Colon (tissue), 2 donors: ENCODE results near the gene GCNT2.
"Not testable (repeated sequence)": the region's sequence is repeated elsewhere in the genome, so short reads cannot be mapped to it uniquely, and the experiment has no call there.

ENCODE experiments used
- FAIRE-seq: peaks from 2 replicates; lab custom pipeline; 2012; peaks lifted over from hg19 to GRCh38; lab: Jason Lieb, UNC
- donor health status: control.
- donor health status: control.

Gene GCNT2

DNA sequence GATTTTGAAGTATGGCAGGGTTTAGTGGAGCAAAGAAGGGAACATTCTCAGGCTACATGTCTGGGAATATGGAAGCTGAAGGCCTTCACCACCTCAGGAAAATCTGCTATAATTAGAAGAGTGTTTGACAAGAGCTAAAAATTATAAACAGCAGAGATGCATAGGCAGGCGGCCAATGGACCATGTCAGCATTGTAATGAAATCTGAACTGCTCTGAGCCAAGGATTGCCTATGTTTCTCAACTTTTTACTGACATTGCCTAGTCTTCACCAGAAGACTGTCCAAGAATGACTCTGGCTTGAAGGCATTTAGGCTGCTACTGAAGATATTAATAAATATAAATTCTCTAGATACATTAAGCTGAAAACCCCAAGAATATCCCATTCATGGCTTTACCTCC lies 89.1 kb downstream of the GCNT2 start:
- FAIRE-seq: no peak

DNA sequence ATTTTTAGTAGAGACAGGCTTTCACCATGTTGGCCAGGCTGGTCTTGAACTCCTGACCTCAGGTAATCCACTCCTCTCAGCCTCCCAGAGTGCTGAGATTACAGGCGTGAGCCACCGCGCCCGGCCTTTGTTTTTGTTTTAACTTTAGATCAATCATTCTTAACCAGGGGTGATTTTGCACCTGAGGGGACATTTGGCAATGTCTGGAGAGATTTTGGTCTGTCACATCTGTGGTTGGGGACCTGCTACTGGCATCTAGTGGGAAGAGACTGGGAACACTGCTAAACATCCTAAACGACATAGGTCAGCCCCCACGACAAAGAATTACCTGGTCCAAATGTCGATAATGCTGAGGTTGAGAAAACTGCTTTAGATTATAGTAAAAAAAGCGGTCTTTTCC lies 91.0 kb downstream of the GCNT2 start:
- no peak for FAIRE-seq

DNA sequence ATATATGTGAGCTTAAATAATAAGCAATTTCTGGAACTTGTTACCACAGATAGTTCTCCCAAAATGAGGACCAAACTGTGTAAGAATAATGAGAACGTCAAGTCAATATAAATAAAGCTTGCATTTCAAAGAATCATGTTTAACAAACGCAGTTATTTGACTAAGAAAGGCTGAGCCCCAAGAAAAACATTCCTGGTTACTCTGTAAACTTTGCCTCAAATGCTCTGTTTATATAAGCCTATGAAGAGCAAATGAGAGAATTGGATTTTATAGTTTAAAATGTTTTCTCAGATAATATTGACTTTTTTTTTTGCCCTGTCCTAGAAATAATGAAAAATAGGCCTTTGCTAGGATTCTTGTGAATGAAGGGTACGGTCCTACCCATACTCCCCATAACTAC lies 91.9 kb downstream of the GCNT2 start:
- no peak for FAIRE-seq

DNA sequence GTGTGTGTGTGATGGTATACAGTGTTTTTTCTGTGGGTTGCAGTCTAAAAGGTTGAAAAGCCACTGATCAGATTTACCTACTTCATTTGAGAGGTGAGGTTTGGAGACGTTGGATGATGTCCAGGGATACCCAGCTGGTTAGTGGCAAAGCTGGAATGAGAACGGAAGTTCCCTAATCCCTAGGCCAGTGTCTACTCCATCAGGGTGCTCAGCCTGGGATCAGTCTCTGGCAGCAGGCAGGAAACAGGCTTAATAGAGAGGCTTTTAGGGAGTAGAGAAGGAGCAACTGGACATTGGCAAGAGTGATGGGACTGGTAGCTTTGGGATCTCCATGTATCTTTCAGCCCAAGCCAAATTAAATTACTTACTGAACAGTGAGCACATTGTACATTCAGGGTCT lies 92.6 kb downstream of the GCNT2 start:
- FAIRE-seq: no peak

- no peak for FAIRE-seq
These were observed 94.5 kb downstream of the GCNT2 start for GRCh38 chr6:10615675-10616074.

DNA sequence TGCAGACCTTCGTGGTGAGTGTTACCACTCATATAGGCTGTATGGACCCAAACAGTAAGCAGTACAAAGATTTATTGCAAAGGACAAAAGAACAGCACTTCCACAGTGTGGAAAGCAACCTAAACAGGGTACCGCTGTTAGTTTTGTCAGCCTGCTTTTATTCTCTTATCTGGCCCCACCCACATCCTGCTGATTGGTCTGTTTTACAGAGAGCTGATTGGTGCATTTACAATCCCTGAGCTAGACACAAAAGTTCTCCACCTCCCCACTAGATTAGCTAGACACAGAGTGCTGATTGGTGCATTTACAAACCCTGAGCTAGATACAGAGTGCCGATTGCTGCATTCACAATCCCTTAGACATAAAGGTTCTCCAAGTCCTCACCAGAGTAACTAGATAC lies 95.1 kb downstream of the GCNT2 start:
- not testable (repeated sequence) for FAIRE-seq

GRCh38 chr6:10617008-10617696 lies 96.0 kb downstream of the GCNT2 start:
- FAIRE-seq: no peak

DNA sequence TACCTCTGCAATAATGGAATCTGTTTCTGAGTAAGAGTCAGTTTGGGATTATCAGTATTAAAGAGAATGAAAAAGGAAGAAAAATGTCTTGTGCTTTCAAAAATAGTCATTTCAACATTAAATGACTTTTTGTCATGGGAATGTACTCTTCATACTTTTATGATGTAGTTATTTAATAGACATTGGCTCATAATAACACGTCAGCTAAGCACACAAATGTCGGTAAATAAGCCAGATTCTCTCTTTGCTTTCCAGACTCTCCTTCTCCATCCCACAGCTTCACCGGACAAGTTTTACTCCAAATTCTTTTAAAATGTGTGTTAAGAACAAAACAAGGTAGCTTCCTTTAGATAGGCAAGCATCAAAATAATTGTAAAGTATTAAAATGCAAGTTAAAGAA lies 97.3 kb downstream of the GCNT2 start:
- FAIRE-seq: no peak

GRCh38 chr6:10621213-10621612 lies 100.1 kb downstream of the GCNT2 start:
- no peak for FAIRE-seq

GRCh38 chr6:10621847-10622246 lies 100.7 kb downstream of the GCNT2 start:
- FAIRE-seq: no peak

- FAIRE-seq: no peak
These were observed 103.7 kb downstream of the GCNT2 start for GRCh38 chr6:10624836-10625235.

DNA sequence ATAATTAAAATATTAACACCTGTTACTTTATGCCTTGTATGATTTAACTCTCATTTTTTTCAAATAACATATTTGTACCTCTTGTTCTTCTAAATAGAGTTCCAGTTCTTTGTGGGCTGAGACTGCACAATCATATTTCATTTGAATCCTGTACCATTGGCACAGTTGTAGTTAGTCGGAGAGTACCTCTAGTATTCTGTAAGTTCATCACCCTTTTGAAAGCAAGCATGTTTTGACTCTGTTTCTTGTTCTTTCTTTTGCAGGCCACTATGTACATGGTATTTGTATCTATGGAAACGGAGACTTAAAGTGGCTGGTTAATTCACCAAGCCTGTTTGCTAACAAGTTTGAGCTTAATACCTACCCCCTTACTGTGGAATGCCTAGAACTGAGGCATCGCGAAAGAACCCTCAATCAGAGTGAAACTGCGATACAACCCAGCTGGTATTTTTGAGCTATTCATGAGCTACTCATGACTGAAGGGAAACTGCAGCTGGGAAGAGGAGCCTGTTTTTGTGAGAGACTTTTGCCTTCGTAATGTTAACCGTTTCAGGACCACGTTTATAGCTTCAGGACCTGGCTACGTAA lies 105.1 kb downstream of the GCNT2 start:
- no peak for FAIRE-seq

GRCh38 chr6:10627800-10628199 lies 106.6 kb downstream of the GCNT2 start:
- no peak for FAIRE-seq

- FAIRE-seq: no peak
These were observed 109.0 kb downstream of the GCNT2 start for GRCh38 chr6:10630178-10630577.

- no peak for FAIRE-seq
These were observed 112.1 kb downstream of the GCNT2 start for GRCh38 chr6:10633216-10633615.

DNA sequence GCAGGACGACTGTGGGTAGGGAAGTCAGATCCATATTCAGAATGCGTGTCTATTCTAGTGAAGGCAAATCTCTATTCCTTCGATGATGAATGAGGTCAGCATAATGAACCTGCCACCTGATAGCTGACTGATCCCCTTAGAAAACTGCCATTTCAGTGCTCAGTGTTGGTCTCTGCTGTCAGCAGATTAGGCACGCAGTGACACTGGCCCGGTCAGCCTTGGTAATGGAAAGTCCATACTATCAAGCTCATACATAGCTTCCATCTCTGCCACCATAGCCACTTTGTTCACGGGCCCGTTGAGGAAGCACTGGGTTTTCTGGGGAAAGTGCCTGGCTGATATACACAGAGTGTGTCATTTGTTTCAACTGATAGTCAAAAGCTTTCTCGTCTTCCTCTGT lies 119.3 kb downstream of the GCNT2 start:
- FAIRE-seq: no peak

DNA sequence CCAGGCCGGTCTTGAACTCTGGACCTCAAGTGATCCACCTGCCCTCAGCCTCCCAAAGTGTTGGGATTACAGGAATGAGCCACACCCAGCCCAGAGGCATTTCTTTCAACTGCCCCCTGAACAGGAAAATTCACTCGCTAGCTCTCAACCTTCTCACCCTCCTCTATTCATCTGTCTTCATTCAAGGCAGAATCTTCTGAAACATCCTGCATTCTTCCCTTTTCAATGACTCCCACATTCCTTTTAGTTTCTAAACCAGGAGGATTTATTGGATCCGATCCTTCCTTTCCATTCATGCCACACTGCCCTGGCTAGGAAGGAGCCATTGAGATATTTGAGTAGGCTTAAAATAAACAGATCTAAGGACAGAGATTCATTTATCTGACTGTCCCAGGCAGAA lies 120.4 kb downstream of the GCNT2 start:
- no peak for FAIRE-seq

DNA sequence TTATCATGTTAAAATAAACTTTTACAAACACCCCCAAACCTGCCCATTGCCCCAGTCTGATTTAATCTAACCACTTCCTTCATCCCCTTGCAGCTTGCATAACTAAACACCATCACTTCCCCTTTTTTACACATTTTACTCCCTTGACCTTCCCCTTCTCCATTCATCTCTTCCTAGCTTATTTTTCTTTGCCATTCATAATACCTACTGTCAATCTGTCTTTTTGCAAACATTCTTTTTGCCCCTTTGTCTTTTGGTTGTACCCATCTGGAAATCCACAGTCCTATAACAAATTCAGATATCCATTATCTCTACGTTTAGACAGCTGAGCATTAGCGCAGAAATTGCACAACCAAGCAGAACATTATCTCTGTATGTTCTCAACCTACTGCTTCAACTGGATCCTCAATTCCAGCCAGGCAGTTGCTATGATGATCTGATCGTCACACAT lies 122.1 kb downstream of the GCNT2 start:
- no peak for FAIRE-seq

- FAIRE-seq: no peak
These were observed 123.1 kb downstream of the GCNT2 start for GRCh38 chr6:10644225-10644624.

GRCh38 chr6:10655508-10656055 lies 134.4 kb downstream of the GCNT2 start:
- FAIRE-seq: no peak

- no peak for FAIRE-seq
These were observed 138.0 kb downstream of the GCNT2 start for GRCh38 chr6:10658910-10659698.

- FAIRE-seq: no peak
These were observed 138.7 kb downstream of the GCNT2 start for GRCh38 chr6:10659699-10660348.
